Stimulated activated CD4-positive, alpha-beta T cell treated with anti-CD3 and anti-CD28 coated beads, Interleukin-4, amount 100 ng/mL, for 48 hours (primary cell): ENCODE data around the gene PLCXD3.

ENCODE experiments used
- DNase-seq, 2 donors: peaks; one replicate each; pipeline ENCODE4 v3.0.0-alpha.2; 2020; ENCODE audit warnings: low read depth in 2 of 2

Gene PLCXD3, protein sequence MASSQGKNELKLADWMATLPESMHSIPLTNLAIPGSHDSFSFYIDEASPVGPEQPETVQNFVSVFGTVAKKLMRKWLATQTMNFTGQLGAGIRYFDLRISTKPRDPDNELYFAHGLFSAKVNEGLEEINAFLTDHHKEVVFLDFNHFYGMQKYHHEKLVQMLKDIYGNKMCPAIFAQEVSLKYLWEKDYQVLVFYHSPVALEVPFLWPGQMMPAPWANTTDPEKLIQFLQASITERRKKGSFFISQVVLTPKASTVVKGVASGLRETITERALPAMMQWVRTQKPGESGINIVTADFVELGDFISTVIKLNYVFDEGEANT

DNA sequence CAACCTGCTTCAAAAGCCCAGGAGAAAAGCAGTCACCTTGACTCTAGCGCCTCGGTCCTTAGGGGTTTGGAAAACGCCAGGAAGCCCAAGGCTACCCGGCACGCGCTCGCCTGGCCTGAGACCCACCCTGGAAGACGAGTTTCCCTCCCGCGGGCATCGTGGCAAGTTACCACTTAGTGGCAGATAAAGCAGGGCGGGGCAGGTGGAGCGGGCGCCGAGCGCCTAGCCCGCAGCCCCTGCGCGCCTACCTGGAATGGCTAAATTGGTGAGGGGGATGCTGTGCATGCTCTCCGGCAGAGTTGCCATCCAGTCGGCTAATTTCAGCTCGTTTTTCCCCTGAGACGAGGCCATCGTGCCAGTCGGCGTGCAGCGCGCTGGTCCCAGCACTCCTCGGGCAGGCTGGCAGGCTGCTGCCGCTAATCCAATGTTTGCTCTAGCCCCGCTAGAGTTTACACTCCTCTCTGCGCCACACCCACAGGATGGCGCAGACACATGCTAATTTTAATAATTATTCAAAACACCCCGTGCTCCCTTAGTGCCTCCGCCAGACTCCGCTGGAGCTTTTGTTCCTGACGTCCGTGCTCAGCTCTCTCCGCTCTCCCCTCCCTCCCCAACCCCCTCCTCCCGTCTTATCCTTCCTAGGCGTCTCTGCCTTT, at the start of gene PLCXD3:
Gene PLCXD3 (minus strand): TSS at position 426 of the 656 bp plus-strand sequence. CDS start 75 bp downstream, at position 351.
- DNase-seq = no peak

DNA sequence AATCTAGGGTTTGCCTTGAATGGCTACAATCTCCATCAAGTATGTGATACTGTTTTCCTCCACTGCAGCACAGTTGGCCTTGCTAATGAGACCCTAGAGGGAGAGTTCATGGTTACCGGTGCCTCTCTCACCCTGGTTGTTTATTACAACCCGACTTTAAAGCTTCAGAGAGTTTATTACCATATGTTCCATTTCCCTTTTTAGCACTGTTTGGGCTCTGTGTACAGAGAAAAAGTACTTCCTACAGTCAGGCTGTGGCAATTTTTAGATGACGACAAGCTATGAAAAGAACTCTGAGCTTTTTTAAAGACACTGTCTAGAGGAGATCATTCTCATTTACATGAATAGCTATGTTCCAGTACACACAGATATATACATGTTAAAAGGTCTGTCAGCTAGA, 48.8 kb upstream of the PLCXD3 start:
- DNase-seq = no peak

DNA sequence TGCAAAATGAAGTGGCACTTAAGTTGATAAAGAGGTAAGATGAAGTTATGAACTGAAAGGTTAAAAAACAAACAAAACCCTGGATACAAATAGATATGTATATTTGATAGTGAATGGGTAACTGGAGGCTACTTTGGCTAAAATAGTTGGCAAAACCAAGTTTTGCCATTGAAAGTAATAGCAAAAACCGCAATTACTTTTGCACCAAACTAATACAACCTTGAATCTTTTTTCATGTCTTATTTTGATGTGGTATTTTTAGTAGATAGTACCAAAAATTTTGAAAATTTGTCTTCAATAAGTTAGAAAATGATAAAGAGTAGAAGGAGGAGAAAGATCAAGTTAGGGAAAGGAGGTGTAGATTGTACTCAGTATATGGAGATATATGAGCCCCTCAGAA, 47.9 kb upstream of the PLCXD3 start:
- DNase-seq = no peak

DNA sequence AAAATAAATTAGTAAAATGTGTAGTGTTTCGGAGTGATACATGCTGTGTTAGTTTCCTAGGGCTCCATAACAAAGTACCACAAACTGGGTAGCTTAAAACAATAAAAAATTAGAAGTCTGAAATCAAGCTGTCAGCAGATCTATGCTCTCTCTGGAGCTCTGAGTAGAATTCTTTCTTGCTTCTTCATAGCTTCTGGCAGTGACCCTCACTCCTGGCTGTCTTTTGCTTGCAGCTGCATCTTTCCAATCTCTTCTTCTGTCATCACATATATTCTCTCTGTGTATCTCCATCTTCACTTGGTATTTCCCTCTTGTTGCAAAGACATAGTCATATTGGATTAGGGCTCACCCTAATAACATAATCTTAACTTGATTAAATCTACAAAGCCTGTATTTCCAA, 37.6 kb upstream of the PLCXD3 start:
- DNase-seq = no peak

DNA sequence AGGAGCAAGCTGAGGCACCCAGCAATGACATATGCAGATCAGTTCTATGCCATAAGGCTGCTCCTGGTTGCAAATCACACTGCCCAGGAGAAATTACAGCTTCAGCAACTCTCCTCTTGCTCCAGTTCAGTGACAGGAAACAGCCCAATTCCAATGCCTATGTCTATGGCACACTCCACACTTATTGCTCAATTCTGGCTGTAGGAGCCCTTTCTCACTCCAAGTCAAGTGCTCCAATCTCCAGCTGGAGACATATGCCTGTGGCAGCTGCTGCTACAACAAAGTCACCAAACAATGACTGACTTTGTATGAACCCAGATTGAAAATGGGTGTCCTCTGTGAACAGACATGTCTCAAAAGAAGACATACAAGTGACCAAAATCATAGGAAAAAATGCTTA, 31.8 kb upstream of the PLCXD3 start:
- DNase-seq = no peak

DNA sequence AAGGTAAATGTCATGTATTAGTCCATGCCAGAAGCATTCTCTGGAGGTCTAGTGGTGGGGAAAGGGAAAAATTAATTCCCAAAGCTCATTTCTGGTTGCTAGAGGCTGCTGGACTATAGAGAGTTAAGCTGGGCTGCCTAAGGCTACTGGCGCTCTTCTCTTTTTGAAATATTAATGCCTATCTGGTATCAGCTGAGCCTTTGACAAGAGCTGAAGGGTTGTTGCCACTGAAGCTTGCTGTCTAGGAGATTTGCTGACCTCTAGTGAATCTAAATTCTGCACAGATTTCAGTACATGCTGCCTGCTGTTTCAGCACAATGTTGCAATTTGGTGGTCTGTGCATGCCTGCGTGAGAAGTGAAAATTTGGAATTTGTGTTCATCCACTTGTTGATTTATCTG, 29.1 kb upstream of the PLCXD3 start:
- no peak for DNase-seq

DNA sequence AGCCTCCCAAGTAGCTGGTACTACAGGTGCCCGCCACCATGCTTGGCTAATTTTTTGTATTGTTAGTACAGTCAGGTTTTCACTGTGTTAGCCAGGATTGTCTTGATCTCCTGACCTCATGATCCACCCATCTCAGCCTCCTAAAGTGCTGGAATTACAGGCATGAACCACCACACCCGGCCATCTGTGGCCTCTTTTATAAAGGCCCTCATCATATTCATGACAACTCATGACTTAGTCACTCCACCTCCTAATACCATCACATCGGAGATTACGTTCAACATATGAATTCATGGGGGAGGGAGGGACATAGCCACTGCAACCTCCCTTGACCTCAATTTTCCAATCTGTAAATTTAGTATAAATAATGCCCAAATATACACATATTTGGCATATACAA, 27.2 kb upstream of the PLCXD3 start:
- DNase-seq = no peak

DNA sequence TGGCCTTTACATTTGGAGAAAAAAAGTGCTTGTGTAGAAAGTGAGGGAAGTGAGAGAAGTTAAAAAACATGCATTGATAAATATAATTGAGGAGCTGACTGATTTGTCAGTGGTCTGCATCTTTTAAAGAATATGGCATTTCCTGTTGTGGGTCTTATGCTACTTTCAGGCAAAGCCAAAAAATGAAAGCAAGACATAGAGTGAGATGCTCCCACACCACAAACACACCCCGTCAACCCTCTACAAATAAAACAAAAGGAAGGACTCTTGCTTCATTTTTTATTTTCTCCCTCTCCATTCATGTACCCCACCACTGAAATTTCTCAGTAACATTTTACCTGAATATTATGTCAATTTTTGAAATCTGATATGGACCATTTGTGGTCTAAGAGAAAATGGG, 22.1 kb upstream of the PLCXD3 start:
- no peak for DNase-seq

DNA sequence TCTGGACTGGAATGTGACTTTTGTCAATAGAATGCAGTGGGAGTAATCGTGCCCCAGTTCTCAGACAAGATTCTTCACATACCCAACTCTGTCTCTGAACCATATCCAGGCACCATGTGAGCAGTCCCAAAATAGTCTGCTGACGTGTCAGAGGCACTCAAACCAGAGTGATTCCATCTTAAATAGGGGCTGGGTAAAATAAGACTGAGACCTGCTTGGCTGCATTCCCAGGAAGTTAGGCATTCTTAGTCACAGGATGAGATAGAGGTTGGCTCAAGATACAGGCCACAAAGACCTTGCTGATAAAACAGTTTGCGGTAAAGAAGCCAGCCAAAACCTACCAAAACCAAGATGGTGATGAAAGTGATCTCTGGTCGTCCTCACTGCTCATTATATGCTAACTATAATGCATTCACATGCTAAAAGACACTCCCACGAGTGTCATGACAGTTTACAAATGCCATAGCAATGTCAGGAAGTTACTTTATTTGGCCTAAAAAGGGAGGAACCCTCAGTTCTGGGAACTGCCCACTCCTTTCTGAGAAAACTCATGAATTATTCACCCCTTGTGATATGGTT, 16.9 kb upstream of the PLCXD3 start:
- no peak for DNase-seq

DNA sequence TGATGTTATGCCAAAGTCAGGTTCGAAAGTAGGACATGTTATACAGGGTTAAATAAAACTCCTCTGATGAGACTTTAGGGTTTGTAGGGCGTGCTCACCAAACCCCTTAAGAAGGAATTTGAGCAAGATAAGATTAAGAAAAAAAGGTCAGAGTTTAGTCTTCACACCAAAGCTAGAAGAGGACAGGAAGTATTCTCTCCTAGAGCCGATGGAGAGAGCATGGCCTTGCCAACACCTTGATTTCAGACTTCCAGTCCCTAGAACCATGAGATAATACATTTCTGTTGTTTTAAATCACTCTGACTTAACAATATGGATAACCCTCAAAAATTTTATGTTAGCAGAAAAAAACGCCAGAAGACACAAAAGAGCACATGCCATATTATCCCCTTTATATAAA, 16.3 kb upstream of the PLCXD3 start:
- DNase-seq = no peak

DNA sequence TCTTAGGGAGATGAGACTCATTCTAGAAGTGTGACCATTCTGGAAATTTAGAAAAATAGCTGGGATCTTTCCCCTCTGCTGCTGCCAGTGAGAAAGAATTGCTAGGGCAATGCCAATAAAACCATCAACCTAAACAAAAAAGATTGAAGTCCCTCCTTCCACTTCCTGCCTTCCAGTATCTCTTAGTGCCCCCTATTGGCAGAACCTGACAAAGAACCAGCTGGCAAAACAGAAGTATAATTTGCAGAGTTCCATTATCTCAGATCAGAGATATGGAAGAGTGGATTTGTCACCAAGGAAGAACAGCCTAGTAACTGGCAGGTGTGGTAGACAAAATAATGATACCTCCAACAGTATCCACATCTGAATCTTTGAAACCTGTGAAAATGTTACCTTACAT, 13.8 kb upstream of the PLCXD3 start:
- DNase-seq = no peak

DNA sequence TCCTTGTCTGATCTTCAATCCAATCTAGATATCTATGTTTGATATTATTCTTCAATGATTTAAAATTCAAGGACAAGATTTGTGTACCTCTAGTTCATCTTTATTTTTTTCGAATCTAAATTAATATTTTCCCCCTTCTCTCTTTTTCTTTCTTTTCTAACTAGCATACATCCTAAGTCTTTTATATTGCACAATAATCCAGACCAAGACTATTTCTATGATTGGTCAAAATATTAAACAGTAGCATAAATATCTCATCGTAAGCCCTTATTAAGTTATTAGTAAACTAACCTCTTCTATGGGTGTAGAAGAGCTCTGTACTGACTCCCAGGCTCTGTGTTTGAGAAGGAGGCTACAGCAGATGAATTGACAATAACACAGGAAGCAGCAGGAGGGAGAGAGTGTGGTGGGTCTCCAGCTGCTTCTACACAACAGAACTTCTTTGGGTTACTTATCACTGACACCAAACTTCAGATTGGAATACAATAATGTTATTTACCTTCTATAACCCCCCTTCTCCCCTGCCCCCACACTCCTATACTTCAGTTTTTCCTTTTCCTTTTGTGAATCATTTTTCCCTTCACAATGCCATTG, 11.9 kb upstream of the PLCXD3 start:
- DNase-seq = no peak

DNA sequence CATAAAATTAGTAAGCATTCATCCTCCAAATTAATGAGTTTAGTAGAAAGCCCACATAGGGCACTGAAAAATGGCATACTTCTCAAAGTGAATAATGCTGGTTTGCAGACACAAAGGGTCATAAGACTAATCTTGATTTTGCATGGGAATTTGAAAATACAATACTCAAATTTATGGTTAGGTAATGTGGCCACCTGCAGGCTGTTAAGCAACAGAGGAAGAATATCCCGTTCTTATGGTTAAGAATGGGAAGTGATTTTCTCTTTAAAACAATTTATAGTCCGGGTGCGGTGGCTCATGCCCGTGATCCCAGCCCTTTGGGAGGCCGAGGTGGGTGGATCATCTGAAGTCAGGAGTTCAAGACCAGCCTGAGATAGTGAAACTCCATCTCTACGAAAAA, 9.4 kb upstream of the PLCXD3 start:
- DNase-seq = no peak

DNA sequence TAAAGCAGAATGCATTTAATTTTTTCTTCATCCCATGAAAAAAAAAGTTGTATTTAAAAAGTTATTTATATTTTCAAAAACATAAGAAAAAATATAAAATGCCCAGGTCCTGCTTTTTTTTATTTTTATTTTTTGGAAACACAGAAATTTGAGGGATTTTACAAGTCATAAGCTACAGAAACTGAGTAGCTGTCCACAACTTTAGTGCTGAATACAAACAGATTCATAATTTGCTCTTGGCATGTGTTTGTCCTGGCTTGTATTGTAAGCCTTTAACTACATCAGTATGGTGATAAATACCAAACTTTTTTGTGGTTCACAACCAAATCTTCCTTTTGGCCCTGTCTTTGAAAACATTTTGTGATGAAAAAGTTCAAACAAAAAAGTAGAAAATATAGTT, 7.5 kb upstream of the PLCXD3 start:
- DNase-seq = no peak

DNA sequence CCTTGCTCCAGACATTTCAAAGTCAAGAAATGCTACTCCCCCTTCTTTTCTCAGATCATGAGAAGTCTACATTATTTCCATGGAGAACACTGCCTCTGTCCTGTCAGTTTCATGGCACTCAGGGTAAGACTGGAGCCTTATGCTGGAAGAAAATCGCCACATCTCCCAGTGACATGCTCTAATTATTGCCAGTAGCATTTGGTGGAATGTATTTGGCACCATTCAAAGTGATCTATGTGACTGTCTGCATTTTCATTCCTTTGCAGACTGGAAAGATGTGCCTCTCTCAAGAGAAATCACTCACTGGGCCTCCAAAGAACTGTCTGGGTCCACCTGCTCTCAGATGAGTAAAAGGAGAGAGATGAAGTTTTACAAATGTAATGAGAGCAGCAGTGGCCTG, 840 bp upstream of the PLCXD3 start:
- no peak for DNase-seq

DNA sequence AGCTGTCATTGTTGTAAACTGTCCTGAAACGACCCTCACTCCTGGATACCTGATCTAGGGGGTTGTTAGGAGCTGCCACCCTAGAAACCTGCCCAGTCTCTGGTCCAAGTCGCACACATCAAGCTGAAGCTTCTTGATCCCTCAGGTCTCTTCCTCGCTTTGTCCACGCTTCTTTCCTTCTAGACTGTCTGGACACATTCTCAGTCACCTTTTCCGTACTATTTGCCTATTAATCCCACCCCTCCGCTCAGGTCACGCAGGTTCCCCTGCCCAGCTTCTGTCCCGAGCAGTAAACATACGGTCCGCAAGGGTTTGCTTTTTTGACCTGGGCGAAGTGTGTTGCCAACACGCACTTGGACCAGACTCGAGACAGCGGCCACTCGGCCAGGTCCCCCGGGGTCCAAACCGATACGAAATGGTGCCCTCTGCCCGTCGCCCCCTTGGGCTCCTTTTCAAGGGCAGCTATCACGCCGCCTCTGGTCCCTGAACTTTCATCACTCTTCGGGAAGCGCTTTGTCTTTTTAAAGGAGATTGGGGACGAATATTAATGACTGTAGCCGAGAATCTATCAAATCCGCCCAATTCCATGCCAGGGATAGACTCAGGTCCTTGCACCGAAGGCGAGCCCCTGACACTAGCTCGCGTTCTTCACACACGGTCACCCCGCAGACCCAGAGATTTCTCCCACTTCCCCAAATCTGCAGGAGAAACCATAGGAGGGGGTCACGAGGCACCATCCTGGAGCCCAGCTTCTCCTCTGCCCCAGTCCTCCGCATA, 814 bp downstream of the PLCXD3 start:
- no peak for DNase-seq

DNA sequence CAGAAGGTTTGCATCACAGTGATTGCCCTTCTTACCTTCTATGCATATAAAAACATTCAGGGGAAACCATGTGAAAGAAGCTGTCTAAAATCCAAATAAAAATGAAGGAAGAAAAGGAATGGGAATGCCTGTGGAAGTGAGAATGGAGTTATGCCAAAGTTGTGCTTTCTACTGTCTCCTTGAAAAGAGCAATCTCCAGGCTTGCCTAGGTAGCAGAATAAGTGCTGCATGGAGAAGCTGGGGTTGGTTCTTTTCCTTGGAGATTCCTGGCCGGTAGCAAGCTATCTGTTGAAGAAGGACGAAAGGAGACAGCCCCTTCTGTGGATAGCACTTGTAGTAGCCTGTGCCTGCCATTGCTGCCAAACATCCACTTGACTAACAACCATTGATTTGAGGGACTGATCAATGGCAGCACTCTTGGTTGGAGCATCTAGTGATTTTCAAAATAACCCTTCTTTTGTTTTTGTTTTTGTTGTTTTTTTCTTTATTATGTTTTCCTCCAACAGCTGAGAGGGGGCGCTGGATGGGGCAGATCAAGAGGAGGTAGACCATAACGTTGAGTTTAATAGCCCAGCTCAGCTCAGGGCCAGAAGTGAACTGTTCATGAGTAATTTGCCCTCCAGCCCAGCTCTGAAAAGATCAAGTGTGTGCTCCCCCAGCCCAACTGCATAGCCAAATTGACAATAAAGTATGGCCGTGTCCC, 1.6 kb downstream of the PLCXD3 start:
- no peak for DNase-seq

DNA sequence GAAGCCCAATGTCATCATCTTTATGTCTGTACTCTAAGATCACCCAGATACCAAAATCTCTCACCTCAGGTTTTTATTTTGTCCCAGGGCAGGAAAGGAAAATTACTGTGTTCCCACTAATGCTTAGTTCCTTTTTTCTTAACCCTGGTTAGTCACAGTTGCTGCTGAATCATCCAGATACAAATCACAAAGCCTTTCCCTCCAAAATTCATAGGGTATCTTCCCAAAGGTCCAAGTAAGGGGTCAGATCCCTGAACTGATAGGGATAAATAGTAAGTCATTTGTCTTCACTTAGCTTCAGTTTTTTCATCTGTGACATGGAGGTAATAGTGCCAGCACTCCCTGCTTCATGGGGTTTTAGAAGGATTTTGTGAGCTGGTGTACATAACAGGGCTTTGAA, 2.2 kb downstream of the PLCXD3 start:
- no peak for DNase-seq

DNA sequence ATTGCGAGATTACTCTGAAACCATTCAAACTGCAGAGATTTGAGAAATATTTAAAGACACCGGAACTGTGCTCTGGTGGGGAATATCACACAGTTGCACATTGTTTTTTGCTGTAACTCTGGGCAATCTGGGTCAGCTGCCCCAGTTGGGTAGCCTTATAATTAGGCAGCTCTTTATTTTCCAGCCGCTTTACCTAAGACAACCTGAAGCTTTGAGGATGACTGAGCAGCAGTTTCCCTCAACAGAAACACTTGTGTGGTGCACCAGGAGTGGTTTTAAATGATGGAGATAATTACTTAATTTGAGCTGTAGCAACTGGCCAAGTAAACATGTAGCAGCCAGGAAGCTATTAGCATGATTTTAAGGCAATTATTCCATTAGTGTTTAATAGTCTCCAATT, 2.9 kb downstream of the PLCXD3 start:
- no peak for DNase-seq

DNA sequence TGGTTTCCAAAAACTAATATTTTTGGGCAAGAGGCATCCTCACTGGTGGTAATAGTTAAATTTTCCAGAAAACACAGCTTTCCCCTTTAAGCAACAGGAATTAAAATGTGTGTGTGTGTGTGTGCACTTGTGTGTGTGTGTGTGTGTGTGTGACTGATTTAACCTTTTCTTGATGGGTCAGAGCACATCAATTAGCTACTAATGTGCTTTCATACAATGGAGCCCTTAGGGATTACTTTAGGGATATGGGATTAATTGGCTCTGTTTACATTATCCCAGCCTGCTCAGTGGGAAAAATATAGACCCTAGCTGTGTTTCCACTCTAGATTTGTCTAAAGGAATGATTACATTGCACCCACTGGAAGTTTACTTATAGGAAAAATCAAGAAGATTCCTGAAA, 6.5 kb downstream of the PLCXD3 start:
- no peak for DNase-seq

DNA sequence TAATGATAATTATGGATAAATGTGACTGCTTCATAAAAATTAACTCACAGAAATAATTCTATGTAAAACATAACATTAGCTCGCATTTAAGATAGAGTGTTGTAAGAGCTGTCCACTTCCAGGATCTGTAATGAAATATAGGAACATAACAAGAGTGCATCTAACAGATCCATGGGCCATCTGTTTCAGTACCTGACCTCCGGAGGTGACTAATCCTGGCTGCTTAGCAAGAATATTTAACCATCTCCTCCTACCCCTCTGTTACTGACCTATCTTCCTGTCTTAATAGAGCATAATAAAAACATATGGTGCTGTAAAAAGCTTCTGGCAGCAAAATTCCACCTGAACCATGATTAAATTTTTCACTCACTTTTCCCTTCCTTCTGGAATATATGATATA, 7.1 kb downstream of the PLCXD3 start:
- DNase-seq = no peak
